ENCODE results near the gene PCF11. TPM values are rescaled to one million over a fixed set of nuclear protein-coding genes. Genes with fewer than 3 reads are reported as not detected.

The PCF11 gene
- total RNA-seq, 5 donors from 2014 or later (not counting 1 experiment from before 2014, with no cell fraction given), result 130 to 164 (median 151) TPM

GRCh38 chr11:83150450-83150849, 6.5 kb upstream of the PCF11 start:
- Histone ChIP-seq H3K27me3 (replicated peaks in 1 of 2; ENCODE audit: control insufficient read depth in 2 of 2, extremely low read depth in 1 of 2, insufficient read depth in 2 of 2, low read length in 1 of 2) (no peaks in the 10 kb centered on the region), H3K36me3 (ENCODE audit: control insufficient read depth in 2 of 2, extremely low read depth in 1 of 2, insufficient read depth in 1 of 2, low read length in 1 of 2) (no peaks in the 10 kb centered on the region), H3K4me1 (ENCODE audit: control insufficient read depth in 1 of 2, extremely low read depth in 1 of 2, insufficient read depth in 2 of 2, low read length in 2 of 2) (peaks cover 0 to 2% of the 10 kb centered on the region in 2 experiments), H3K27ac (ENCODE audit: low read length) (no peak overlapping the region), H3K4me3 (ENCODE audit: control insufficient read depth in 1 of 2, extremely low read depth in 1 of 2, low read length in 1 of 2) (no peak overlapping the region), H3K9me3 (no peaks in the 10 kb centered on the region)
- DNase-seq (no peak), ATAC-seq (replicated peaks in 1 of 4) (no peak)
- Mint-ChIP-seq H3K9me3 (no peaks in the 10 kb centered on the region), H3K36me3 (no peaks in the 10 kb centered on the region), H3K27me3 (no peaks in the 10 kb centered on the region), H3K4me3 (no peak overlapping the region), H3K4me1 (peaks cover 3% of the 10 kb centered on the region in 3 donors), H3K27ac (no peak overlapping the region)
- ChIA-PET CTCF (interaction anchor here (0.6 to 1.1 kb wide), 3 partner anchors 32 to 239 kb away, joined by 3 read pairs; no protein-coding TSS in a partner anchor), POLR2A (no interaction called here)
- no CpG with 5 or more reads among the region's 2 CpGs for WGBS (ENCODE audit: insufficient coverage)

GRCh38 chr11:83151274-83151977, 5.5 kb upstream of the PCF11 start:
- no peak for ATAC-seq (replicated peaks in 1 of 4)
- WGBS (ENCODE audit: insufficient coverage), result no CpG with 5 or more reads among the region's 10 CpGs
- H3K9me3 ChIP-seq, result no peaks in the 10 kb centered on the region
- Mint-ChIP-seq H3K9me3 (no peaks in the 10 kb centered on the region), H3K27me3 (no peaks in the 10 kb centered on the region), H3K27ac (no peak overlapping the region), H3K4me1 (peaks cover 5 to 7% (median 5%) of the 10 kb centered on the region in 3 donors), H3K4me3 (no peak overlapping the region), H3K36me3 (no peaks in the 10 kb centered on the region)
- H3K27me3 ChIP-seq (replicated peaks in 1 of 2; ENCODE audit: control insufficient read depth in 2 of 2, extremely low read depth in 1 of 2, insufficient read depth in 2 of 2, low read length in 1 of 2), result no peaks in the 10 kb centered on the region
- no peaks in the 10 kb centered on the region for H3K36me3 ChIP-seq (ENCODE audit: control insufficient read depth in 2 of 2, extremely low read depth in 1 of 2, insufficient read depth in 1 of 2, low read length in 1 of 2)
- H3K27ac ChIP-seq (ENCODE audit: low read length), result no peak overlapping the region
- ChIA-PET CTCF (interaction anchor here (0.6 to 1.1 kb wide), 2 partner anchors 33 to 80 kb away, joined by 3 to 7 read pairs; partner anchors contain the start of gene RAB30 (in 1 of the 2)), POLR2A (interaction anchor here (0.6 to 1.1 kb wide), 4 partner anchors 9 to 75 kb away, joined by 3 to 10 read pairs (median 4); no protein-coding TSS in a partner anchor)
- no peak for DNase-seq
- H3K4me3 ChIP-seq (ENCODE audit: control insufficient read depth in 1 of 2, extremely low read depth in 1 of 2, low read length in 1 of 2), result no peak overlapping the region
- H3K4me1 ChIP-seq (ENCODE audit: control insufficient read depth in 1 of 2, extremely low read depth in 1 of 2, insufficient read depth in 2 of 2, low read length in 2 of 2), result peaks cover 2 to 7% of the 10 kb centered on the region in 2 experiments

GRCh38 chr11:83152264-83152663, 4.7 kb upstream of the PCF11 start:
- H3K9me3 Mint-ChIP-seq, result no peaks in the 10 kb centered on the region
- DNase-seq (no peak), ATAC-seq (replicated peaks in 1 of 4) (no peak)
- POLR2A ChIA-PET, result interaction anchor here in 1 of 2 donors (0.5 to 1.1 kb wide), 2 partner anchors 54 to 76 kb away, joined by 3 to 4 read pairs; no protein-coding TSS in a partner anchor
- H3K4me3 Mint-ChIP-seq, result no peak overlapping the region
- H3K4me1 Mint-ChIP-seq, result peaks cover 5 to 7% (median 5%) of the 10 kb centered on the region in 3 donors
- CTCF ChIA-PET, result no interaction called here
- H3K27me3 ChIP-seq (replicated peaks in 1 of 2; ENCODE audit: control insufficient read depth in 2 of 2, extremely low read depth in 1 of 2, insufficient read depth in 2 of 2, low read length in 1 of 2), result no peaks in the 10 kb centered on the region
- H3K9me3 ChIP-seq, result no peaks in the 10 kb centered on the region
- H3K4me3 ChIP-seq (ENCODE audit: control insufficient read depth in 1 of 2, extremely low read depth in 1 of 2, low read length in 1 of 2), result no peak overlapping the region
- H3K4me1 ChIP-seq (ENCODE audit: control insufficient read depth in 1 of 2, extremely low read depth in 1 of 2, insufficient read depth in 2 of 2, low read length in 2 of 2), result peaks cover 2 to 7% of the 10 kb centered on the region in 2 experiments
- no peaks in the 10 kb centered on the region for H3K27me3 Mint-ChIP-seq
- no peaks in the 10 kb centered on the region for H3K36me3 ChIP-seq (ENCODE audit: control insufficient read depth in 2 of 2, extremely low read depth in 1 of 2, insufficient read depth in 1 of 2, low read length in 1 of 2)
- 100% methylated on average over 1 of the region's 2 CpGs for WGBS (ENCODE audit: insufficient coverage)
- H3K36me3 Mint-ChIP-seq, result no peaks in the 10 kb centered on the region
- H3K27ac Mint-ChIP-seq, result no peak overlapping the region
- no peak overlapping the region for H3K27ac ChIP-seq (ENCODE audit: low read length)

GRCh38 chr11:83153764-83154163, 3.2 kb upstream of the PCF11 start:
- H3K27ac Mint-ChIP-seq, result no peak overlapping the region
- no peaks in the 10 kb centered on the region for H3K27me3 Mint-ChIP-seq
- CTCF ChIA-PET, result no interaction called here
- no peak overlapping the region for H3K4me3 Mint-ChIP-seq
- no peak overlapping the region for H3K4me3 ChIP-seq (ENCODE audit: control insufficient read depth in 1 of 2, extremely low read depth in 1 of 2, low read length in 1 of 2)
- ATAC-seq (replicated peaks in 1 of 4), result no peak
- H3K4me1 ChIP-seq (ENCODE audit: control insufficient read depth in 1 of 2, extremely low read depth in 1 of 2, insufficient read depth in 2 of 2, low read length in 2 of 2), result peaks cover 2 to 7% of the 10 kb centered on the region in 2 experiments
- WGBS (ENCODE audit: insufficient coverage), result no CpG with 5 or more reads among the region's 6 CpGs
- H3K9me3 Mint-ChIP-seq, result no peaks in the 10 kb centered on the region
- DNase-seq, result no peak
- POLR2A ChIA-PET, result no interaction called here
- no peak overlapping the region for H3K27ac ChIP-seq (ENCODE audit: low read length)
- H3K36me3 Mint-ChIP-seq, result peaks cover 4% of the 10 kb centered on the region
- H3K36me3 ChIP-seq (ENCODE audit: control insufficient read depth in 2 of 2, extremely low read depth in 1 of 2, insufficient read depth in 1 of 2, low read length in 1 of 2), result no peaks in the 10 kb centered on the region
- H3K4me1 Mint-ChIP-seq, result peaks cover 5 to 7% (median 5%) of the 10 kb centered on the region in 3 donors
- no peaks in the 10 kb centered on the region for H3K9me3 ChIP-seq
- H3K27me3 ChIP-seq (replicated peaks in 1 of 2; ENCODE audit: control insufficient read depth in 2 of 2, extremely low read depth in 1 of 2, insufficient read depth in 2 of 2, low read length in 1 of 2), result no peaks in the 10 kb centered on the region

- peak; percentile 87 to 90 (median 88) for ATAC-seq (replicated peaks in 1 of 4)
- peaks cover 25 to 32% (median 25%) of the 10 kb centered on the region in 3 donors for H3K4me1 Mint-ChIP-seq
- peaks cover 11 to 21% of the 10 kb centered on the region in 2 experiments for H3K4me1 ChIP-seq (ENCODE audit: control insufficient read depth in 1 of 2, extremely low read depth in 1 of 2, insufficient read depth in 2 of 2, low read length in 2 of 2)
- no peaks in the 10 kb centered on the region for H3K9me3 Mint-ChIP-seq
- peak overlapping the region; percentile 98 for H3K27ac ChIP-seq (ENCODE audit: low read length)
- peak overlapping the region; percentile 100 for H3K27ac Mint-ChIP-seq
- H3K4me3 ChIP-seq (ENCODE audit: control insufficient read depth in 1 of 2, extremely low read depth in 1 of 2, low read length in 1 of 2), result peak overlapping the region; percentile 98 to 99
- 0% methylated on average over 12 of the region's 35 CpGs for WGBS (ENCODE audit: insufficient coverage)
- H3K4me3 Mint-ChIP-seq, result peak overlapping the region; percentile 96 to 100 (median 99)
- H3K27me3 ChIP-seq (replicated peaks in 1 of 2; ENCODE audit: control insufficient read depth in 2 of 2, extremely low read depth in 1 of 2, insufficient read depth in 2 of 2, low read length in 1 of 2), result no peaks in the 10 kb centered on the region
- H3K27me3 Mint-ChIP-seq, result no peaks in the 10 kb centered on the region
- no peaks in the 10 kb centered on the region for H3K36me3 ChIP-seq (ENCODE audit: control insufficient read depth in 2 of 2, extremely low read depth in 1 of 2, insufficient read depth in 1 of 2, low read length in 1 of 2)
- ChIA-PET CTCF (interaction anchor here (0.6 to 2.3 kb wide), 9 partner anchors 8 to 257 kb away, joined by 3 to 12 read pairs (median 6); partner anchors contain the start of genes ANKRD42 (in 1 of the 2), DDIAS (in 1 of the 2), PRCP (in 1 of the 2) and RAB30 (in 1 of the 2)), POLR2A (interaction anchor here (0.5 to 4.6 kb wide), 24 partner anchors 9 to 256 kb away, joined by 3 to 39 read pairs (median 4); partner anchors contain the start of genes DDIAS (in 2 of the 2), PRCP (in 2 of the 2), ANKRD42 (in 1 of the 2) and CCDC90B (in 1 of the 2))
- peak; percentile 90 to 100 (median 97) for DNase-seq
- H3K36me3 Mint-ChIP-seq, result peaks cover 24% of the 10 kb centered on the region
- no peaks in the 10 kb centered on the region for H3K9me3 ChIP-seq
These were observed 561 bp upstream of the PCF11 start for GRCh38 chr11:83156144-83156995.

All from T-cell (primary cell).